ENCODE data around the gene PTOV1.

PTOV1 gene

GRCh38 chr19:49845414-49845813, 5.5 kb upstream of the PTOV1 start:
- DNase-seq: no peak

GRCh38 chr19:49846408-49846807, 4.6 kb upstream of the PTOV1 start:
- no peak for DNase-seq

GRCh38 chr19:49847731-49848696, 2.9 kb upstream of the PTOV1 start:
- no peak for DNase-seq

GRCh38 chr19:49848938-49849337, 2.0 kb upstream of the PTOV1 start:
- DNase-seq: no peak

GRCh38 chr19:49849433-49850220, 1.3 kb upstream of the PTOV1 start:
- DNase-seq: no peak

GRCh38 chr19:49850221-49850486, 805 bp upstream of the PTOV1 start:
- DNase-seq: no peak

GRCh38 chr19:49851456-49852259, 699 bp downstream of the PTOV1 start:
- no peak for DNase-seq

- no peak for DNase-seq
Observed at GRCh38 chr19:49852631-49853126, 1.7 kb downstream of the PTOV1 start.

GRCh38 chr19:49853852-49854377, 3.0 kb downstream of the PTOV1 start:
- DNase-seq: no peak

- no peak for DNase-seq
Observed at GRCh38 chr19:49854378-49855263, 3.7 kb downstream of the PTOV1 start.

GRCh38 chr19:49855277-49855675, 4.3 kb downstream of the PTOV1 start:
- DNase-seq: no peak

- DNase-seq: no peak
Observed at GRCh38 chr19:49855676-49856573, 5.0 kb downstream of the PTOV1 start.

GRCh38 chr19:49856574-49857021, 5.6 kb downstream of the PTOV1 start:
- no peak for DNase-seq

- no peak for DNase-seq
Observed at GRCh38 chr19:49857061-49857837, 6.3 kb downstream of the PTOV1 start.

- no peak for DNase-seq
Observed at GRCh38 chr19:49857838-49858087, 6.8 kb downstream of the PTOV1 start.

GRCh38 chr19:49858088-49858985, 7.4 kb downstream of the PTOV1 start:
- no peak for DNase-seq

GRCh38 chr19:49859682-49860335, 8.8 kb downstream of the PTOV1 start:
- no peak for DNase-seq

GRCh38 chr19:49860336-49861102, 9.6 kb downstream of the PTOV1 start:
- no peak for DNase-seq
